ENCODE data around the gene SLIT3.

- TF ChIP-seq CTCF (IDR thresholded peaks at IDR 0.05) (no peak), POLR2A (IDR thresholded peaks at IDR 0.05) (no peak)
These were observed 261.3 kb downstream of the SLIT3 start for GRCh38 chr5:169039592-169039991.
